ENCODE data around the gene NACC2. TPM values are rescaled to one million over a fixed set of nuclear protein-coding genes. Genes with fewer than 3 reads are reported as not detected.

NACC2 gene
- total RNA-seq, 6 experiments from 2014 or later, result 10.9 to 25.8 (median 13.8) TPM

- ATAC-seq (peak in 2 of 4 donors; percentile 6 to 22), DNase-seq (no peak)
- no peak overlapping the region for H3K4me3 ChIP-seq
- 60% methylated on average over 1 of the region's 18 CpGs for WGBS (ENCODE audit: insufficient coverage, low coverage, low lambda C conversion rate, missing lambda C conversion rate)
- no peak for TF ChIP-seq CTCF (IDR thresholded peaks at IDR 0.05)
- no peak for TF ChIP-seq POLR2A (IDR thresholded peaks at IDR 0.05)
- intact Hi-C loops (cut with DNase I), result no loop called here
- no peaks in the 10 kb centered on the region for H3K9me3 ChIP-seq
- no peaks in the 10 kb centered on the region for H3K4me1 ChIP-seq
- H3K36me3 ChIP-seq, result no peaks in the 10 kb centered on the region
- no peak overlapping the region for H3K27ac ChIP-seq
- H3K27me3 ChIP-seq, result no peaks in the 10 kb centered on the region
Measured at GRCh38 chr9:136135326-136136126, 40.4 kb upstream of the NACC2 start.

- Histone ChIP-seq H3K36me3 (no peaks in the 10 kb centered on the region), H3K27me3 (no peaks in the 10 kb centered on the region), H3K4me3 (no peak overlapping the region), H3K27ac (no peak overlapping the region), H3K4me1 (no peaks in the 10 kb centered on the region), H3K9me3 (no peaks in the 10 kb centered on the region)
- intact Hi-C loops (cut with DNase I), result no loop called here
- DNase-seq (no peak), ATAC-seq (no peak)
- no peak for TF ChIP-seq CTCF (IDR thresholded peaks at IDR 0.05)
- no peak for TF ChIP-seq POLR2A (IDR thresholded peaks at IDR 0.05)
- WGBS (ENCODE audit: insufficient coverage, low coverage, low lambda C conversion rate, missing lambda C conversion rate), result 42% methylated on average over 12 of the region's 18 CpGs
Measured at GRCh38 chr9:136133959-136134484, 38.9 kb upstream of the NACC2 start.

- Histone ChIP-seq H3K4me3 (peak overlapping the region in 1 of 3 donors; percentile 26), H3K36me3 (no peaks in the 10 kb centered on the region), H3K27ac (no peak overlapping the region), H3K4me1 (no peaks in the 10 kb centered on the region), H3K27me3 (no peaks in the 10 kb centered on the region), H3K9me3 (no peaks in the 10 kb centered on the region)
- DNase-seq (no peak), ATAC-seq (peak; percentile 10 to 38 (median 28))
- intact Hi-C loops (cut with DNase I), result no loop called here
- 5% methylated on average over 29 of the region's 69 CpGs for WGBS (ENCODE audit: insufficient coverage, low coverage, low lambda C conversion rate, missing lambda C conversion rate)
- TF ChIP-seq POLR2A (IDR thresholded peaks at IDR 0.05) (no peak), CTCF (IDR thresholded peaks at IDR 0.05) (peak; percentile 10 to 36 (median 24))
Measured at GRCh38 chr9:136133191-136133958, 38.3 kb upstream of the NACC2 start.

- ATAC-seq (no peak), DNase-seq (no peak)
- Histone ChIP-seq H3K9me3 (no peaks in the 10 kb centered on the region), H3K36me3 (no peaks in the 10 kb centered on the region), H3K4me3 (no peak overlapping the region), H3K27ac (no peak overlapping the region), H3K27me3 (no peaks in the 10 kb centered on the region), H3K4me1 (no peaks in the 10 kb centered on the region)
- no peak for TF ChIP-seq POLR2A (IDR thresholded peaks at IDR 0.05)
- no peak for TF ChIP-seq CTCF (IDR thresholded peaks at IDR 0.05)
- intact Hi-C loops (cut with DNase I), result no loop called here
- WGBS (ENCODE audit: insufficient coverage, low coverage, low lambda C conversion rate, missing lambda C conversion rate), result 0% methylated on average over 5 of the region's 52 CpGs
Measured at GRCh38 chr9:136132512-136133050, 37.5 kb upstream of the NACC2 start.

Measured in right lobe of liver (tissue), 6 donors.